ENCODE results near the gene FUCA1.
"Not testable (repeated sequence)": the region's sequence is repeated elsewhere in the genome, so short reads cannot be mapped to it uniquely, and the experiment has no call there.

Gene FUCA1

GRCh38 chr1:23903754-23904153 is 35.7 kb upstream of the FUCA1 start:
- no peak overlapping the region for H3K27ac ChIP-seq
- no peak for TF ChIP-seq CTCF (conservative IDR thresholded peaks at IDR 0.05)

GRCh38 chr1:23902321-23903278 is 34.5 kb upstream of the FUCA1 start:
- TF ChIP-seq CTCF (conservative IDR thresholded peaks at IDR 0.05): no peak
- H3K27ac ChIP-seq: no peak overlapping the region

GRCh38 chr1:23900017-23900416 is 31.9 kb upstream of the FUCA1 start:
- H3K27ac ChIP-seq: not testable (repeated sequence)

GRCh38 chr1:23899070-23899469 is 31.0 kb upstream of the FUCA1 start:
- H3K27ac ChIP-seq: no peak overlapping the region
- no peak for TF ChIP-seq CTCF (conservative IDR thresholded peaks at IDR 0.05)

GRCh38 chr1:23897083-23897482 is 29.0 kb upstream of the FUCA1 start:
- no peak for TF ChIP-seq CTCF (conservative IDR thresholded peaks at IDR 0.05)
- H3K27ac ChIP-seq: no peak overlapping the region

- H3K27ac ChIP-seq: no peak overlapping the region
- no peak for TF ChIP-seq CTCF (conservative IDR thresholded peaks at IDR 0.05)
Measured at GRCh38 chr1:23896491-23896890, 28.4 kb upstream of the FUCA1 start.

- no peak overlapping the region for H3K27ac ChIP-seq
- no peak for TF ChIP-seq CTCF (conservative IDR thresholded peaks at IDR 0.05)
Measured at GRCh38 chr1:23895993-23896392, 27.9 kb upstream of the FUCA1 start.

GRCh38 chr1:23895082-23895481 is 27.0 kb upstream of the FUCA1 start:
- H3K27ac ChIP-seq: no peak overlapping the region
- no peak for TF ChIP-seq CTCF (conservative IDR thresholded peaks at IDR 0.05)
